ENCODE data around the gene BMERB1. TPM values are rescaled to one million over a fixed set of nuclear protein-coding genes. Genes with fewer than 3 reads are reported as not detected.

Gene BMERB1
- total and polyA plus RNA-seq, 9 of the 15 experiments (the other 6 are each of a cell fraction or from before 2014, with no cell fraction given): 0.29 to 2.9 (median 0.94) TPM

DNA sequence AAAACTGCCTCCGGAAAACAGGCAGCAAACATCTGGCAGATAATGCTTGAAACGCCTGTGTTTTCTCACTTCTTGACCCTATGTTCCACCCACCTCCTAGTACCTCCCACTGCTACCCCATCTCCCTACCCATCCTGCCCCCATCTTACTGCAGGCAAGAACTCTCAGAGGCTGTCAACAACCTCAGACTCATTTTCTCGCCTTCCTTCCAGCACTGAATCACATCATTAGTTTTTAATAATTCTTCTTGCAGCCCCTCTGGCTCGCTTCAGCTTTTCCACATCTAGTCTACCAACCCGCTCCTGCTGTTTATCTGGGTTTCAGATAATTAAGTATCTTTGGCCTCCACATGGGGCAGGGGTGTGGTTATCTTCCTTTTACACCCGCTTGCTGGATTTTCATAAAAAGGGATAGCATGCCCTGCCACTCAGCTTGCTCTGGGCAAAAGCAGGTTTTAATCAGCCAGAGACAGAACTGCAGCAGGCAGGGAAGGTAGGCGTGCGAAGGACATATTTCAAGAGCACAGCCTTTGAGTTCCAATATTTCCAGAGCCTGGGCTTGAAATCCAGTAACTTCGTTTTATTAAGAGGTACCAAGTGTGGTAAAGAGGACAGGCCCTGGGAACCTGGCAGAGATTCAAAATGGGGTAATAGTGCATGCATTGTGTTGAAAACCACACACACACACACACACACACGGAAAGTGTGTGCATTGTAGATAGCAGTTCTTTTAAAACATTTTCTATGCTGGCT is 87.5 kb downstream of the BMERB1 start (continued):
- TF ChIP-seq, protein P1, sequence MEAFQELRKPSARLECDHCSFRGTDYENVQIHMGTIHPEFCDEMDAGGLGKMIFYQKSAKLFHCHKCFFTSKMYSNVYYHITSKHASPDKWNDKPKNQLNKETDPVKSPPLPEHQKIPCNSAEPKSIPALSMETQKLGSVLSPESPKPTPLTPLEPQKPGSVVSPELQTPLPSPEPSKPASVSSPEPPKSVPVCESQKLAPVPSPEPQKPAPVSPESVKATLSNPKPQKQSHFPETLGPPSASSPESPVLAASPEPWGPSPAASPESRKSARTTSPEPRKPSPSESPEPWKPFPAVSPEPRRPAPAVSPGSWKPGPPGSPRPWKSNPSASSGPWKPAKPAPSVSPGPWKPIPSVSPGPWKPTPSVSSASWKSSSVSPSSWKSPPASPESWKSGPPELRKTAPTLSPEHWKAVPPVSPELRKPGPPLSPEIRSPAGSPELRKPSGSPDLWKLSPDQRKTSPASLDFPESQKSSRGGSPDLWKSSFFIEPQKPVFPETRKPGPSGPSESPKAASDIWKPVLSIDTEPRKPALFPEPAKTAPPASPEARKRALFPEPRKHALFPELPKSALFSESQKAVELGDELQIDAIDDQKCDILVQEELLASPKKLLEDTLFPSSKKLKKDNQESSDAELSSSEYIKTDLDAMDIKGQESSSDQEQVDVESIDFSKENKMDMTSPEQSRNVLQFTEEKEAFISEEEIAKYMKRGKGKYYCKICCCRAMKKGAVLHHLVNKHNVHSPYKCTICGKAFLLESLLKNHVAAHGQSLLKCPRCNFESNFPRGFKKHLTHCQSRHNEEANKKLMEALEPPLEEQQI (IDR thresholded peaks at IDR 0.05): peak; percentile 90
- TF ChIP-seq EWSR1 (IDR thresholded peaks at IDR 0.05; ENCODE audit: borderline replicate concordance, low read depth, partially characterized antibody) (no peak), ZNF124 (CRISPR knock-in tag; IDR thresholded peaks at IDR 0.05) (no peak), KAT8 (IDR thresholded peaks at IDR 0.05; ENCODE audit: low read depth) (no peak), ZNF699 (CRISPR knock-in tag; IDR thresholded peaks at IDR 0.05; ENCODE audit: insufficient replicate concordance) (no peak), NFE2L1 (tag; IDR thresholded peaks at IDR 0.05; ENCODE audit: borderline replicate concordance, low read depth) (no peak), CEBPB (tag; IDR thresholded peaks at IDR 0.05) (no peak), SP2 (IDR thresholded peaks at IDR 0.05; ENCODE audit: extremely low read depth, low read depth, low read length, poor library complexity, severe bottlenecking) (no peak), BRD9 (IDR thresholded peaks at IDR 0.05; ENCODE audit: low read depth, partially characterized antibody) (peak; percentile 61), MEF2D (tag; conservative IDR thresholded peaks at IDR 0.05; ENCODE audit: low read depth) (no peak), ATF1 (CRISPR knock-in tag; IDR thresholded peaks at IDR 0.05) (no peak), ATF1 (tag; IDR thresholded peaks at IDR 0.05) (peak; percentile 45), RBM14 (IDR thresholded peaks at IDR 0.05; ENCODE audit: borderline replicate concordance, insufficient read depth, low read depth, low read length) (no peak), ZNF408 (CRISPR knock-in tag; IDR thresholded peaks at IDR 0.05; ENCODE audit: low read depth) (no peak), ESRRA (IDR thresholded peaks at IDR 0.05; ENCODE audit: borderline replicate concordance, low read depth) (peak; percentile 43; the same call in 1 of the 2 replicates)
- TF ChIP-seq, protein P2, sequence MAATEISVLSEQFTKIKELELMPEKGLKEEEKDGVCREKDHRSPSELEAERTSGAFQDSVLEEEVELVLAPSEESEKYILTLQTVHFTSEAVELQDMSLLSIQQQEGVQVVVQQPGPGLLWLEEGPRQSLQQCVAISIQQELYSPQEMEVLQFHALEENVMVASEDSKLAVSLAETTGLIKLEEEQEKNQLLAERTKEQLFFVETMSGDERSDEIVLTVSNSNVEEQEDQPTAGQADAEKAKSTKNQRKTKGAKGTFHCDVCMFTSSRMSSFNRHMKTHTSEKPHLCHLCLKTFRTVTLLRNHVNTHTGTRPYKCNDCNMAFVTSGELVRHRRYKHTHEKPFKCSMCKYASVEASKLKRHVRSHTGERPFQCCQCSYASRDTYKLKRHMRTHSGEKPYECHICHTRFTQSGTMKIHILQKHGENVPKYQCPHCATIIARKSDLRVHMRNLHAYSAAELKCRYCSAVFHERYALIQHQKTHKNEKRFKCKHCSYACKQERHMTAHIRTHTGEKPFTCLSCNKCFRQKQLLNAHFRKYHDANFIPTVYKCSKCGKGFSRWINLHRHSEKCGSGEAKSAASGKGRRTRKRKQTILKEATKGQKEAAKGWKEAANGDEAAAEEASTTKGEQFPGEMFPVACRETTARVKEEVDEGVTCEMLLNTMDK (IDR thresholded peaks at IDR 0.05; ENCODE audit: borderline replicate concordance, insufficient read depth, low read depth, low read length, poor library complexity, severe bottlenecking): no peak
- TF ChIP-seq, protein P3, sequence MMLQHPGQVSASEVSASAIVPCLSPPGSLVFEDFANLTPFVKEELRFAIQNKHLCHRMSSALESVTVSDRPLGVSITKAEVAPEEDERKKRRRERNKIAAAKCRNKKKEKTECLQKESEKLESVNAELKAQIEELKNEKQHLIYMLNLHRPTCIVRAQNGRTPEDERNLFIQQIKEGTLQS (IDR thresholded peaks at IDR 0.05): 0 out of 2 replicates have a peak, but pooled peaks have one; percentile 7
- TF ChIP-seq, protein P3 (CRISPR knock-in tag; conservative IDR thresholded peaks at IDR 0.05): no peak; the same call in 1 of the 2 replicates
- TF ChIP-seq, protein P4, sequence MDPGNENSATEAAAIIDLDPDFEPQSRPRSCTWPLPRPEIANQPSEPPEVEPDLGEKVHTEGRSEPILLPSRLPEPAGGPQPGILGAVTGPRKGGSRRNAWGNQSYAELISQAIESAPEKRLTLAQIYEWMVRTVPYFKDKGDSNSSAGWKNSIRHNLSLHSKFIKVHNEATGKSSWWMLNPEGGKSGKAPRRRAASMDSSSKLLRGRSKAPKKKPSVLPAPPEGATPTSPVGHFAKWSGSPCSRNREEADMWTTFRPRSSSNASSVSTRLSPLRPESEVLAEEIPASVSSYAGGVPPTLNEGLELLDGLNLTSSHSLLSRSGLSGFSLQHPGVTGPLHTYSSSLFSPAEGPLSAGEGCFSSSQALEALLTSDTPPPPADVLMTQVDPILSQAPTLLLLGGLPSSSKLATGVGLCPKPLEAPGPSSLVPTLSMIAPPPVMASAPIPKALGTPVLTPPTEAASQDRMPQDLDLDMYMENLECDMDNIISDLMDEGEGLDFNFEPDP (CRISPR knock-in tag; IDR thresholded peaks at IDR 0.05): no peak

Data from K562 (cell line).